Endothelial cell of umbilical vein (primary cell): ENCODE results near the gene LRRC71. TPM values are rescaled to one million over a fixed set of nuclear protein-coding genes. Genes with fewer than 3 reads are reported as not detected.

Experiments
- BruUV-seq: library from RNA; stranded (reverse); fragments of 400-500 nt; replicated peaks from 2 replicates; lab custom pipeline; 2021; lab: Mats Ljungman, UMichigan
- CTCF ChIA-PET: fragments of 300-600, 350-600 bp; sonication (Branson Sonifier 250); formaldehyde crosslinking; loops from one replicate; lab custom pipeline; 2021; ENCODE audit warnings: antibody characterized with exemption, inconsistent platforms; lab: Charles Lee
- POLR2A ChIA-PET: fragments of 300-600, 350-600 bp; sonication (Branson Sonifier 250); formaldehyde crosslinking; loops from one replicate; lab custom pipeline; 2021; ENCODE audit warnings: antibody characterized with exemption, inconsistent platforms; lab: Charles Lee
- DNase-seq: peaks from one replicate; pipeline ENCODE4 v3.0.0-alpha.2; 2011; ENCODE audit warnings: low read depth, low spot score
- FAIRE-seq: peaks from 2 replicates; lab custom pipeline; 2011; peaks lifted over from hg19 to GRCh38; lab: Jason Lieb, UNC
- H2AFZ ChIP-seq: 2 replicates; pipeline ENCODE4 v1.6.0; 2012; ENCODE audit warnings: low read depth, low read length, control low read depth, inconsistent platforms
- H3K27ac ChIP-seq: 2 replicates; pipeline ENCODE4 v1.5.1; 2011; ENCODE audit warnings: low read depth, mild to moderate bottlenecking, control low read depth, low read length, moderate library complexity; ENCODE audit not compliant: insufficient read depth
- H3K27me3 ChIP-seq, 2 experiments: 2 replicates each; pipeline versions ENCODE4 v1.6.0 to v1.6.1; 2011; ENCODE audit warnings: low read length in 2 of 2, mixed read lengths in 1 of 2; ENCODE audit not compliant: control insufficient read depth in 2 of 2, insufficient read depth in 2 of 2
- H3K36me3 ChIP-seq, 2 experiments: 2 replicates in 1 of 2; 3 replicates in 1 of 2; pipeline ENCODE4 v1.5.1; 2011; ENCODE audit warnings: low read length in 2 of 2, mild to moderate bottlenecking in 1 of 2, moderate library complexity in 1 of 2; ENCODE audit not compliant: control insufficient read depth in 2 of 2, insufficient read depth in 2 of 2; ENCODE audit errors: extremely low read depth in 1 of 2
- H3K4me1 ChIP-seq: 3 replicates; pipeline ENCODE4 v1.5.1; 2011; ENCODE audit warnings: mild to moderate bottlenecking, low read length; ENCODE audit not compliant: control insufficient read depth, insufficient read depth; ENCODE audit errors: extremely low read depth
- H3K4me2 ChIP-seq: 2 replicates; pipeline ENCODE4 v1.6.1; 2011; ENCODE audit warnings: low read length, control low read depth, mixed read lengths; ENCODE audit not compliant: insufficient read depth
- H3K4me3 ChIP-seq, 3 experiments: fragments of 200-600 bp in 1 of 3; sonication (generic), shearing (Covaris generic) in 1 of 3; replicated peaks in 1 of 3; 2 replicates each; pipeline ENCODE4 v1.5.1; 2011 to 2016; ENCODE audit warnings: control low read depth in 3 of 3, low read length in 3 of 3, mild to moderate bottlenecking in 2 of 3, inconsistent platforms in 1 of 3, low read depth in 1 of 3, moderate library complexity in 1 of 3; ENCODE audit not compliant: insufficient read depth in 1 of 3
- H3K79me2 ChIP-seq: 2 replicates; pipeline ENCODE4 v1.6.0; 2012; ENCODE audit warnings: low read length, inconsistent platforms; ENCODE audit not compliant: control insufficient read depth, insufficient read depth
- H3K9ac ChIP-seq: replicated peaks from 2 replicates; pipeline ENCODE3; 2011; ENCODE audit warnings: low read length, control low read depth; ENCODE audit not compliant: insufficient read depth; ENCODE audit errors: extremely low read depth
- H3K9me1 ChIP-seq: replicated peaks from 3 replicates; pipeline ENCODE4 v1.6.0; 2011; ENCODE audit warnings: mild to moderate bottlenecking, low read length; ENCODE audit not compliant: control insufficient read depth, insufficient read depth; ENCODE audit errors: extremely low read depth
- H3K9me3 ChIP-seq: replicated peaks from 2 replicates; pipeline ENCODE4 v1.5.1; 2012; ENCODE audit warnings: low read length, inconsistent platforms; ENCODE audit not compliant: control insufficient read depth, insufficient read depth
- H4K20me1 ChIP-seq: replicated peaks from 2 replicates; pipeline ENCODE3; 2011; ENCODE audit warnings: mild to moderate bottlenecking, low read length; ENCODE audit not compliant: control insufficient read depth, insufficient read depth; ENCODE audit errors: extremely low read depth
- CTCF ChIP-seq, 2 donors: IDR thresholded peaks; 1 replicate in 1 of 2; 2 replicates in 1 of 2; pipeline ENCODE4 v1.5.1; 2011; ENCODE audit warnings: low read length in 2 of 2, mild to moderate bottlenecking in 2 of 2, moderate library complexity in 2 of 2, control low read depth in 1 of 2, inconsistent platforms in 1 of 2, low read depth in 1 of 2; ENCODE audit not compliant: insufficient read depth in 1 of 2; ENCODE audit errors: extremely low read depth in 1 of 2
- EZH2 ChIP-seq: IDR thresholded peaks from 2 replicates; pipeline ENCODE4 v1.6.1; 2012; ENCODE audit warnings: borderline replicate concordance, low read depth, mild to moderate bottlenecking, moderate library complexity, low read length, inconsistent platforms; ENCODE audit not compliant: severe bottlenecking
- FOS ChIP-seq: IDR thresholded peaks from 2 replicates; pipeline ENCODE4 v1.6.1; 2011; ENCODE audit warnings: mild to moderate bottlenecking, low read length, moderate library complexity, borderline replicate concordance; ENCODE audit not compliant: insufficient read depth
- GATA2 ChIP-seq: IDR thresholded peaks from 2 replicates; pipeline ENCODE4 v1.7.0; 2011; ENCODE audit warnings: low read depth, mild to moderate bottlenecking, moderate library complexity, mixed read lengths, low read length; ENCODE audit not compliant: insufficient read length, insufficient read depth
- JUN ChIP-seq: IDR thresholded peaks from 2 replicates; pipeline ENCODE4 v1.6.1; 2011; ENCODE audit warnings: borderline replicate concordance, low read depth; ENCODE audit not compliant: insufficient read length, insufficient read depth
- MAX ChIP-seq: IDR thresholded peaks from 2 replicates; pipeline ENCODE4 v1.6.1; 2011; ENCODE audit not compliant: insufficient read depth, insufficient read length
- MYC ChIP-seq: IDR thresholded peaks from one replicate; pipeline ENCODE4 v1.6.1; 2011; ENCODE audit warnings: mild to moderate bottlenecking, low read depth, low read length
- POLR2A ChIP-seq: IDR thresholded peaks from 2 replicates; pipeline ENCODE4 v1.6.1; 2012; ENCODE audit warnings: low read depth, mild to moderate bottlenecking, control low read depth, low read length
- POLR2AphosphoS5 ChIP-seq: IDR thresholded peaks from 2 replicates; pipeline ENCODE4 v1.6.1; 2012; ENCODE audit warnings: low read depth, mild to moderate bottlenecking, control low read depth, low read length, moderate library complexity; ENCODE audit not compliant: insufficient read depth
- dilution Hi-C: fragments of 300-500 bp; cut with MboI; formaldehyde crosslinking; loops from one replicate; pipeline ENCODE4 v1.15.0; 2019; ENCODE audit warnings: low sequenced_read_pairs; ENCODE audit not compliant: extremely low pct_ligation_motif_present
- intact Hi-C: fragments of 100-400 bp; cut with micrococcal nuclease; formaldehyde crosslinking; loops from one replicate; pipeline ENCODE4 v1.10.0; 2022
- polyA plus RNA-seq, 4 experiments: library from polyadenylated mRNA; depleted of rRNA in 3 of 4; stranded (reverse) in 3 of 4; unstranded in 1 of 4; fragments of >200 nt; gene quantifications; 2 replicates each; pipeline versions ENCODE4 v1.2.1 to v1.2.3, GENCODE V29; 2011 to 2012; ENCODE audit warnings: missing spikeins in 1 of 4
- total RNA-seq: library from RNA; stranded (reverse); gene quantifications from 2 replicates; pipeline ENCODE4 v1.2.3, GENCODE V29; 2021

LRRC71 gene
- total and polyA plus RNA-seq, 2 donors (not counting 3 experiments of a cell fraction or from before 2014, with no cell fraction given) = 0.35 to 0.66 TPM

GRCh38 chr1:156969496-156969895, 49.1 kb downstream of the LRRC71 start:
- DNase-seq (no peak), FAIRE-seq (no peak)
- Histone ChIP-seq H3K27me3 (no peaks in the 10 kb centered on the region), H3K9me3 (no peaks in the 10 kb centered on the region), H3K36me3 (peaks cover 8 to 14% of the 10 kb centered on the region in 2 experiments), H3K79me2 (no peaks in the 10 kb centered on the region), H3K9ac (no peak overlapping the region), H3K9me1 (no peaks in the 10 kb centered on the region), H3K4me1 (no peaks in the 10 kb centered on the region), H3K4me3 (no peak overlapping the region), H3K4me2 (no peak overlapping the region), H2AFZ (no peak overlapping the region), H4K20me1 (no peaks in the 10 kb centered on the region), H3K27ac (no peak overlapping the region)
- ChIA-PET CTCF (interaction anchor here (1.4 to 2.7 kb wide), 4 partner anchors 18 to 280 kb away, joined by 3 to 17 read pairs (median 3); no protein-coding TSS in a partner anchor), POLR2A (interaction anchor here (0.5 kb wide), 1 partner anchor 163 kb away, joined by 4 read pairs; no protein-coding TSS in a partner anchor)
- intact Hi-C loops = loop anchor here (10.0 kb wide), 1 partner anchor 105 kb away; no protein-coding TSS in a partner anchor
- TF ChIP-seq JUN (no peak), MYC (no peak), POLR2AphosphoS5 (no peak), GATA2 (no peak), EZH2 (no peak), FOS (no peak), MAX (no peak), CTCF (IDR thresholded peaks at IDR 0.05; ENCODE audit: extremely low read depth in 1 of 2, insufficient read depth in 1 of 2, low read depth in 1 of 2, low read length in 2 of 2) (no peak), POLR2A (no peak)
- BruUV-seq = no TSS peak
- dilution Hi-C loops = no loop called here
